Calu3 (cell line): ENCODE data around the gene IDUA. TPM values are rescaled to one million over a fixed set of nuclear protein-coding genes. Genes with fewer than 3 reads are reported as not detected.
"Not testable (repeated sequence)": the region's sequence is repeated elsewhere in the genome, so short reads cannot be mapped to it uniquely, and the experiment has no call there.

Source experiments
- BruUV-seq: library from RNA; stranded (reverse); fragments of 400-500 nt; replicated peaks from 2 replicates; lab custom pipeline; 2021; lab: Mats Ljungman, UMichigan
- CTCF ChIA-PET: fragments of 300-600 bp; sonication (Branson Sonifier 250); formaldehyde crosslinking; loops from one replicate; lab custom pipeline; 2022; ENCODE audit warnings: antibody characterized with exemption; lab: Charles Lee
- DNase-seq: peaks from one replicate; pipeline ENCODE4 v3.0.0; 2022
- H3K27ac Mint-ChIP-seq: one replicate; pipeline ENCODE4 v1.8.0; 2022; ENCODE audit warnings: mixed read lengths; ENCODE audit not compliant: unreplicated experiment
- H3K27me3 Mint-ChIP-seq: one replicate; pipeline ENCODE4 v1.8.0; 2022; ENCODE audit warnings: mixed read lengths; ENCODE audit not compliant: unreplicated experiment
- H3K36me3 Mint-ChIP-seq: one replicate; pipeline ENCODE4 v1.8.0; 2022; ENCODE audit warnings: mild to moderate bottlenecking, moderate library complexity, mixed read lengths; ENCODE audit not compliant: insufficient read depth, unreplicated experiment
- H3K4me1 Mint-ChIP-seq: one replicate; pipeline ENCODE4 v1.8.0; 2022; ENCODE audit warnings: mild to moderate bottlenecking, low read depth, mixed read lengths; ENCODE audit not compliant: unreplicated experiment
- H3K4me3 Mint-ChIP-seq: one replicate; pipeline ENCODE4 v1.8.0; 2022; ENCODE audit warnings: mild to moderate bottlenecking, low read depth, moderate library complexity, mixed read lengths; ENCODE audit not compliant: unreplicated experiment
- H3K9me3 Mint-ChIP-seq: one replicate; pipeline ENCODE4 v1.8.0; 2022; ENCODE audit warnings: low read depth, mixed read lengths; ENCODE audit not compliant: unreplicated experiment
- intact Hi-C: fragments of 100-400 bp; cut with micrococcal nuclease; formaldehyde crosslinking; loops from one replicate; pipeline ENCODE4 v1.10.0; 2022; ENCODE audit not compliant: unreplicated experiment
- total RNA-seq: library from RNA; stranded (reverse); gene quantifications from 2 replicates; pipeline ENCODE4 v1.2.3, GENCODE V29; 2022
- TF ChIP-seq, protein P1 (sequence below): fragments of 200-600 bp; IDR thresholded peaks from one replicate; pipeline ENCODE4 v1.8.0; 2022; ENCODE audit warnings: antibody characterized with exemption; ENCODE audit not compliant: unreplicated experiment

The IDUA gene
- total RNA-seq, 1 experiment from 2014 or later, result 38.8 TPM

DNA sequence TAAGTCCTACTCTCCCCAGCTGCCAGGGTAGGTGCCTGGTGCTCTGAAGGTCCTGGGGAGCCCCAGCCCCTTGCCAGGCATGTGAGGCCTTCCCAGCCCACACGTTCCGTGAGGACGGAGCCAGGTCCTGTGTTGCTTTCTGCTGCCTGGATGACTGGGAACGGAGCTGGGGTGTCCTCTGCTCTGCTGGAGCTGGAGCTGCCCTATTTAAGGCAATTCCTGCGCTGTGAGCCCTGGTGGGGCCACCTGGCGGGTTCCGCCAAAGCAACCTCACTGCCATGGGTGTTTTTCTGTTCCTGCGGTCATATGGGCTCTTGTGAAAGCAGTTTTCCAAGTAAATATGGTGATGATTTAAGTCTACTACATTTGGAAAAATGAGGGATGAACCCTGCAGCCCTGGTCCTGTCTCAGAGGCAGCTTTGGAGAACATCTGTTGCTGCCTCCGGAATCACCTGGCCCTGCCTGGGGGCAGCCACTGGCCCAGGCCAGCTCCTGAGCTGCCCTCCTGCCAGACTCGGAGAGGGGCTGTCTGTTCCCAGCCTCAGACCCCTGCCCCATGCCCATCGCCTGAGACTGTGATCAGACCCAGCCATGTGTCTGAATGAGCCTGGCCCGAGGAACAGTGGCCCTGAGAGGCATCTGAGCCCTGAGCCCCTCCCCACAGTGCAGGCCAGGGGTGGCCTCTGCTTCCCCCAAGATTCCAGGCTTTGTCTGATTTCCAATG is 57.8 kb downstream of the IDUA start:
- BruUV-seq, result no TSS peak
- no peak overlapping the region for H3K27ac Mint-ChIP-seq
- CTCF ChIA-PET, result interaction anchor here (0.5 kb wide), 1 partner anchor 39 kb away, joined by 3 read pairs; no protein-coding TSS in a partner anchor
- no peak for DNase-seq
- peaks cover 12% of the 10 kb centered on the region for H3K36me3 Mint-ChIP-seq
- H3K9me3 Mint-ChIP-seq, result no peaks in the 10 kb centered on the region
- H3K4me1 Mint-ChIP-seq, result peaks cover 26% of the 10 kb centered on the region
- intact Hi-C loops, result no loop called here
- TF ChIP-seq, protein P1, sequence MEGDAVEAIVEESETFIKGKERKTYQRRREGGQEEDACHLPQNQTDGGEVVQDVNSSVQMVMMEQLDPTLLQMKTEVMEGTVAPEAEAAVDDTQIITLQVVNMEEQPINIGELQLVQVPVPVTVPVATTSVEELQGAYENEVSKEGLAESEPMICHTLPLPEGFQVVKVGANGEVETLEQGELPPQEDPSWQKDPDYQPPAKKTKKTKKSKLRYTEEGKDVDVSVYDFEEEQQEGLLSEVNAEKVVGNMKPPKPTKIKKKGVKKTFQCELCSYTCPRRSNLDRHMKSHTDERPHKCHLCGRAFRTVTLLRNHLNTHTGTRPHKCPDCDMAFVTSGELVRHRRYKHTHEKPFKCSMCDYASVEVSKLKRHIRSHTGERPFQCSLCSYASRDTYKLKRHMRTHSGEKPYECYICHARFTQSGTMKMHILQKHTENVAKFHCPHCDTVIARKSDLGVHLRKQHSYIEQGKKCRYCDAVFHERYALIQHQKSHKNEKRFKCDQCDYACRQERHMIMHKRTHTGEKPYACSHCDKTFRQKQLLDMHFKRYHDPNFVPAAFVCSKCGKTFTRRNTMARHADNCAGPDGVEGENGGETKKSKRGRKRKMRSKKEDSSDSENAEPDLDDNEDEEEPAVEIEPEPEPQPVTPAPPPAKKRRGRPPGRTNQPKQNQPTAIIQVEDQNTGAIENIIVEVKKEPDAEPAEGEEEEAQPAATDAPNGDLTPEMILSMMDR, result no peak
- H3K27me3 Mint-ChIP-seq, result no peaks in the 10 kb centered on the region
- no peak overlapping the region for H3K4me3 Mint-ChIP-seq

DNA sequence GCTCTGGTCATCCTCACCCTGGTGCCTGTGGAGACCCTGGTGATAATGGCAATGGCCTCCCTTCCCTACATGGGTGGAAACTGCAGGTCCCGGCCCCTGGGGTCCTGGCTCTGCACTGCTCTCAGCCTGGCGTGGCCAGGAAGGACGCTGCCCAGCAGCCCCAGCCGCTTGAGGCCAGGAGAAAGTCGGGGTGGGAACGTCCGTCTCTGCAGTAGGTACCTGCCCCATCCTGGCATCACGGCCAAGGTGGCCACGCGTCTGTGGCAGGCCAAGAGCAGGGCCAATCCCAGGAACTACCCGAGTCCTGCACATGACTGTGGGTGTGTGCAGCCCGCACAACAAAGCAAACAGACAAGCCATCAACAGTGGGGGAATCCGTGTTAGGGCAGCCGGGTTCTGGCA is 58.4 kb downstream of the IDUA start:
- TF ChIP-seq, protein P1, result no peak
- no peak overlapping the region for H3K4me3 Mint-ChIP-seq
- intact Hi-C loops, result no loop called here
- peaks cover 12% of the 10 kb centered on the region for H3K36me3 Mint-ChIP-seq
- BruUV-seq, result no TSS peak
- peaks cover 22% of the 10 kb centered on the region for H3K4me1 Mint-ChIP-seq
- H3K27ac Mint-ChIP-seq, result no peak overlapping the region
- CTCF ChIA-PET, result interaction anchor here (0.5 to 0.8 kb wide), 2 partner anchors 36 to 38 kb away, joined by 3 to 4 read pairs; no protein-coding TSS in a partner anchor
- no peaks in the 10 kb centered on the region for H3K9me3 Mint-ChIP-seq
- DNase-seq, result no peak
- no peaks in the 10 kb centered on the region for H3K27me3 Mint-ChIP-seq

DNA sequence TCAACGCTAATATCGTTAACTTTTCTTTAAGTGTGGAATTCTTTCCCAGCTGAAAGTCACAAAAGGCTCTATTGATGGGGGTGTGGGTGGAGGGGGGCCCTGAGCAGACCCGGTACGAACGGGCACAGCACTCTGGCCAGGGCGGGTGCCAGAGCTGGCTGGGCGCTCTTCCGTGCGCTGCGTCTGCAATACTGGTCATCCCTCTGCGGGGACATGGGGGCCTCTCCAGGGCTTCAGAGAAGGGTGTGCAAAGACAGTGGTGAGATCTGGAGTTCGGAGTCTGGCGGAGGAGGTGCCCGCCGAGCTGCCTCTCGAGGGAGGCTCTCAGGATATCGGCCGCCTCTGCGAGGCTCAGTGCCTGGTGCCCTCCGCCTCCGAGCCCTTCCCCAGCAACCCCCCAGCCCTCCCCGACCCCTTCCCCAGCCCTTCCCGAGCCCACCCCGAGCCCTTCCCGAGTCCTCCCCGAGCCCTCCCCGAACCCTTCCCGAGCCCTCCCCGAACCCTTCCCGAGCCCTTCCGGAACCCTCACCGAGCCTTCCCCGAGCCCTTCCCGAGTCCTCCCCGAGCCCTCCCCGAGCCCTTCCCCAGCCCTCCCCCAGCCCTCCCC is 58.9 kb downstream of the IDUA start:
- TF ChIP-seq, protein P1, result no peak
- CTCF ChIA-PET, result interaction anchor here (0.8 kb wide), 1 partner anchor 36 kb away, joined by 4 read pairs; no protein-coding TSS in a partner anchor
- BruUV-seq, result no TSS peak
- Mint-ChIP-seq H3K4me3 (no peak overlapping the region), H3K27ac (no peak overlapping the region), H3K4me1 (peaks cover 17% of the 10 kb centered on the region), H3K27me3 (no peaks in the 10 kb centered on the region), H3K9me3 (no peaks in the 10 kb centered on the region), H3K36me3 (peaks cover 12% of the 10 kb centered on the region)
- DNase-seq, result no peak
- intact Hi-C loops, result no loop called here

DNA sequence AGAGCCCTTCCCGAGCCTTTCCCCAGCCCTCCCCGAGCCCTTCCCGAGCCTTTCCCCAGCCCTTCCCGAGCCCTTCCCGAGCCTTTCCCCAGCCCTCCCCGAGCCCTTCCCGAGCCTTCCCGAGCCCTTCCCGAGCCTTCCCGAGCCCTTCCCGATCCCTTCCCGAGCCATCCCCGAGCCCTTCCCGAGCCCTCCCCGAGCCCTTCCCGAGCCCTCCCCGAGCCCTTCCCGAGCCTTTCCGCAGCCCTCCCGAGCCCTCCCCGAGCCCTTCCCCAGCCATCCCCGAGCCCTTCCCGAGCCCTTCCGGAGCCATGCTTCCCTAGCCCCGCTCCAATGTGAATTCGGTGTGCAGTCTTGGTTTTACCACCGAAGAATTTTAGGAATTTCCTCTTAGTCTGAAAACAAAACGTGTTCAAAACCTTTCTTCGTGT is 59.8 kb downstream of the IDUA start:
- intact Hi-C loops, H3K27me3 Mint-ChIP-seq, H3K36me3 Mint-ChIP-seq, H3K27ac Mint-ChIP-seq, H3K4me3 Mint-ChIP-seq, DNase-seq, CTCF ChIA-PET, H3K9me3 Mint-ChIP-seq, BruUV-seq: not testable (repeated sequence)
- H3K4me1 Mint-ChIP-seq, result peaks cover 14% of the 10 kb centered on the region
